ENCODE measurements around the gene GALNT2. TPM values are rescaled to one million over a fixed set of nuclear protein-coding genes. Genes with fewer than 3 reads are reported as not detected.

Gene GALNT2
- total and polyA plus RNA-seq, 7 donors = 8.4 to 43.8 (median 37.1) TPM

DNA sequence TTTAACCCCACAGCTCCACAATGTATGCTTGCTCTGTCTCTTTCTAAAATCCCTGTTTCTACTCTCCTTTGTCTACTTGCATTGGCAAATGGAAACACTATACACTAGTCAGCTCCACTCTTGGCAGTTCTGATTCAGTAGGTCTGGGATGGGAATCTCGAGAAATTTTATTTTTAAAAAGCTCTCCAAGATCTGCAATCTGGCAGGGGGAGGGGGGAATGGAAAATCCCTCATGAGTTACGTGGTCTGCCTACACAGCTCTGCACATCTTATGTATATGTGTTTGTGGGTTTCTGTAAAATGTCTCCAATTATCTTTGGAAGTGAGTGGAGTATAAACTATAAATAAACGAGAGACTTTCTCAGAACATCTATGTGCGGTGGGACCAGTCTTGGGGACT, 9.9 kb upstream of the GALNT2 start:
- WGBS, 2 donors = 79 to 82% methylated on average over 4 of the region's 4 CpGs
- no peak for DNase-seq
- intact Hi-C loops (cut with DNase I) = no loop called here

DNA sequence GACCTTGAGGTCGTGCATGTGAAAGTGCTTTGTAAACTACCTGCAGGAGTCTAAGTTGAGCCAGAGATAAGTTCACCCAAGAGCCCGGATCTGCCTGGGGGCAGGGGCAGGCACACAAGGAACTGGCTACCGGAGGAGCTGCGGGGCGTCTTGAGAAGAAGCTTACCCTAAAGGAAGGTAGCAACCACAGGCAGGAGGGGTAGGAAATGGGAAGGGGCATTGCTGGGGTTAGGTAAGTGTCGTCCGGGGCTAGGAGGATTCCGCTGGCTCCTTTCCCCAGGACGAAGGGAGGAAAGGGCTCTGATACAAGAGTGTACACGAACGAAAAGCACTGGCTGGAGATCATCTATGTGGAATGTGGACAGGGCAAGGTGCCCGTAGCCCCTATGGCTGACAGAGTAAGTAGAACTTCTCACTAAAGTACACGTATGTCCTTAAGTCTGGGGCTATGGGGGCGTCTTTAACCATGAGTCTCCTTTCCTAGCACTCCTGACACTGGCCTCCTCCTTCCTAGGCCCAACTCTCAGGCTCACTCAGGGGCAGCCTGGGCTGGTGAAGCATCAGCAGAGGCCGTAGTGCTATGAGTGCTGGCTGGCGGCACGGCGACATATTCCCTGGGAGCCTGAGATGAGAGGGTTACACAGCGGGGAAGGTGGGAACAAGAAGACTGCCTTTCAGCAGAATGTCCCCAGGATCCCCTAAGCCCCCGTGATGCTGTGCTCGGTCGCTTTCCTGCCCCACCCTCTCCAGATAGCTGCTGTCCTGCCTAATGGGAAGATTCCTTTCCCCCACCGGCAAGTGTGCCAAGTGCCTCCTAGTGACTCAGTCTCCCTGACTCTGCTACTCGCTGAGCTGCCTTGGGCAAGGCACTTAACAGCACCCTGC, 9.1 kb upstream of the GALNT2 start:
- intact Hi-C loops (cut with DNase I) = no loop called here
- 89 to 90% methylated on average over 24 of the region's 24 CpGs for WGBS, 2 donors
- no peaks in the 10 kb centered on the region for H3K36me3 ChIP-seq
- no peaks in the 10 kb centered on the region for H3K27me3 ChIP-seq
- no peaks in the 10 kb centered on the region for H3K4me1 ChIP-seq
- TF ChIP-seq POLR2AphosphoS5 (IDR thresholded peaks at IDR 0.05) (no peak), POLR2A (IDR thresholded peaks at IDR 0.05) (no peak), EP300 (IDR thresholded peaks at IDR 0.05) (no peak)
- TF ChIP-seq, protein P1, sequence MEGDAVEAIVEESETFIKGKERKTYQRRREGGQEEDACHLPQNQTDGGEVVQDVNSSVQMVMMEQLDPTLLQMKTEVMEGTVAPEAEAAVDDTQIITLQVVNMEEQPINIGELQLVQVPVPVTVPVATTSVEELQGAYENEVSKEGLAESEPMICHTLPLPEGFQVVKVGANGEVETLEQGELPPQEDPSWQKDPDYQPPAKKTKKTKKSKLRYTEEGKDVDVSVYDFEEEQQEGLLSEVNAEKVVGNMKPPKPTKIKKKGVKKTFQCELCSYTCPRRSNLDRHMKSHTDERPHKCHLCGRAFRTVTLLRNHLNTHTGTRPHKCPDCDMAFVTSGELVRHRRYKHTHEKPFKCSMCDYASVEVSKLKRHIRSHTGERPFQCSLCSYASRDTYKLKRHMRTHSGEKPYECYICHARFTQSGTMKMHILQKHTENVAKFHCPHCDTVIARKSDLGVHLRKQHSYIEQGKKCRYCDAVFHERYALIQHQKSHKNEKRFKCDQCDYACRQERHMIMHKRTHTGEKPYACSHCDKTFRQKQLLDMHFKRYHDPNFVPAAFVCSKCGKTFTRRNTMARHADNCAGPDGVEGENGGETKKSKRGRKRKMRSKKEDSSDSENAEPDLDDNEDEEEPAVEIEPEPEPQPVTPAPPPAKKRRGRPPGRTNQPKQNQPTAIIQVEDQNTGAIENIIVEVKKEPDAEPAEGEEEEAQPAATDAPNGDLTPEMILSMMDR (IDR thresholded peaks at IDR 0.05) = no peak
- no peak overlapping the region for H3K27ac ChIP-seq
- no peaks in the 10 kb centered on the region for H3K9me3 ChIP-seq
- DNase-seq = no peak
- H3K4me3 ChIP-seq = no peak overlapping the region

More for the DNA sequence above, 9.9 kb upstream of the GALNT2 start:
- no peaks in the 10 kb centered on the region for H3K27me3 ChIP-seq
- H3K4me1 ChIP-seq = no peaks in the 10 kb centered on the region
- H3K27ac ChIP-seq = no peak overlapping the region
- TF ChIP-seq POLR2A (IDR thresholded peaks at IDR 0.05) (no peak), POLR2AphosphoS5 (IDR thresholded peaks at IDR 0.05) (no peak)
- TF ChIP-seq, protein P1 (IDR thresholded peaks at IDR 0.05) = no peak
- no peaks in the 10 kb centered on the region for H3K36me3 ChIP-seq
- H3K4me3 ChIP-seq = no peak overlapping the region
- no peaks in the 10 kb centered on the region for H3K9me3 ChIP-seq

DNA sequence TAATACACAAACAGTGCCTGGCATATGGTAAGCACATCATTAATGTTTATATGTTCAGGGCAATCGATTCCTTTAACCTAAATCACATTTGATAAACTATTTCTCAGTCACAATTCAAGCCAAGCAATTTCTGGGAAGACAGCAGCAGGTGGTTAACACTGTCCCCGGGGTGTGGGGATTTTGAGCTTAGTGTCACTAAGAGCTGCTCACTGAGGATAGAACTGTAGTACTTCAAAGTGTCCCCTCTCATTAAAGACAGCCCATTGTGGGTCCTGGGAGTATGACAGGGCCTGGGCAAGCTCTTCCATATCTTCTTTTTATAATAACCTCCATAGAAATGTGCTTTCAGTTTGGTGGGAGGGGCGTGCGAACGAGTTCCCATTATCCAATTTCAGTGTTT, 8.4 kb upstream of the GALNT2 start:
- DNase-seq = no peak
- TF ChIP-seq EP300 (IDR thresholded peaks at IDR 0.05) = no peak
- TF ChIP-seq, protein P1 (IDR thresholded peaks at IDR 0.05) = no peak
- TF ChIP-seq POLR2AphosphoS5 (IDR thresholded peaks at IDR 0.05) = no peak
- no peak for TF ChIP-seq POLR2A (IDR thresholded peaks at IDR 0.05)
- intact Hi-C loops (cut with DNase I) = no loop called here
- no peak overlapping the region for H3K4me3 ChIP-seq
- H3K27me3 ChIP-seq = no peaks in the 10 kb centered on the region
- WGBS, 2 donors = 83 to 86% methylated on average over 5 of the region's 5 CpGs
- no peaks in the 10 kb centered on the region for H3K36me3 ChIP-seq
- no peaks in the 10 kb centered on the region for H3K9me3 ChIP-seq
- no peak overlapping the region for H3K27ac ChIP-seq
- H3K4me1 ChIP-seq = no peaks in the 10 kb centered on the region

DNA sequence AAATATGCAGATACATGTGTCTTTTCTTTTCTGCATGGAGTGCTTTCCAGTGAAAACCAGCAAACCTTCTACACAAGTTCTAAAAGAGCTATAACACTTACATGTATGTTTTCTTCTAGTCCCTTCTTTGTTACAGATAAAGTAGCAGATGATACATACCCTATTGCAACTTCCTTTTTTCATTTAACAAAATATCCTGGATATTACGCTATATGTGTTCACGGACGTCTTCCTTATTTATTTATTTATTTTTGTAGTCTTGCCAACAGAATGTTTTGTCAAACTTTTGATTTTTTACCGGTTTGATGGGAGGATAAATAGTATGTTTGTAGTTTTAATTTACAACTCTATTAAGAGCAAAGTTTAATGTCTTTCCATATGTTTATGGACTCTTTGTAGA, 5.2 kb upstream of the GALNT2 start:
- Histone ChIP-seq H3K4me3 (no peak overlapping the region), H3K36me3 (no peaks in the 10 kb centered on the region), H3K27ac (no peak overlapping the region), H3K27me3 (no peaks in the 10 kb centered on the region), H3K9me3 (no peaks in the 10 kb centered on the region), H3K4me1 (peaks cover 0 to 7% (median 5%) of the 10 kb centered on the region in 4 donors)
- intact Hi-C loops (cut with DNase I) = no loop called here
- no peak for DNase-seq
- 95% methylated on average over 4 of the region's 4 CpGs for WGBS, 2 donors
- TF ChIP-seq POLR2A (IDR thresholded peaks at IDR 0.05) = no peak
- TF ChIP-seq, protein P1 (IDR thresholded peaks at IDR 0.05) = no peak
